Placental pericyte (primary cell): ENCODE data around the gene NXPE3. TPM values are rescaled to one million over a fixed set of nuclear protein-coding genes. Genes with fewer than 3 reads are reported as not detected.

Source experiments
- total RNA-seq: library from RNA; depleted of rRNA; stranded (reverse); fragments of >200 nt; gene quantifications from 2 replicates; pipeline ENCODE4 v1.2.3, GENCODE V29; 2012

NXPE3 gene
- 10.9 and 16.8 TPM in 2 replicates for total RNA-seq

DNA sequence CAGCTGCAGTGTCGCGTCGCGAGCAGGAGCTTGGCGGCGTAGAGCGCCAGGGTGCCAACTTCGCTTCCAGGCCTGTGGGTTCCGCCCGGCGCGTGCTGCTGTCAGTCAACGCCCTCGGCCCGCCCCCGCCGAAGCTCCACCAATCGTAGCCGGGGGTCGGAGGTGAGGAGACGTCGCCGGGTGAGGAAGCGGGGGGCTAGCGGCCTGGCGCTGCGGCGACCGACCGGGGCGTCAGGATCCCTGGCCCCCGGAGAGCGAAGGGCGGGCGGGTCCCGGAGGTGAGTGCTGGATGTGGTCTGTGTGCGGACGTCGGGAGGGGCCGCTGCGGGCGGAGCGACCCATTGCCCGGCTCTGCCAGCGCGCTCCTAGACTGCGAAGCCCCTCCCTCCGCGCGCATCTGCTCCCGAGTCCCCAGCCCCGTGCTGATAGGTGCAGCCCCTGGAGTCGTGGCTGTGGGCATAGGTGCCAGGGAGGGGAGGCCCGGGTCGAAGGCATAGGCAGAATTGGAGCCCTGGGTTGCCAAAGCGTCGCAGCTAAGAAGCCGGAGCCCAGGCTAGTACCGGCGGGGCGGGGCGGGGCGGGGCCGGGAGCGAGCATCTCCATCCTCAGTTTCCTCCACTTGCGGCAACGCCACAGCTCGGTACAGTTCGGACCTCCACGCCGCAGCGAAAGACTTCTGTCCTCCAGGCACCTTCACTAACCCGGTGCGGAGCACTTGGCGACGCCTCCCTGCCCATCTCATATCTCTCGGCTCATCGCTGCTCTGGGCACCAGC, at the start of gene NXPE3:
Gene NXPE3, plus strand, starts transcription at position 165 of the 775 bp plus-strand sequence. CDS start 6,386 bp downstream, outside the sequence.

DNA sequence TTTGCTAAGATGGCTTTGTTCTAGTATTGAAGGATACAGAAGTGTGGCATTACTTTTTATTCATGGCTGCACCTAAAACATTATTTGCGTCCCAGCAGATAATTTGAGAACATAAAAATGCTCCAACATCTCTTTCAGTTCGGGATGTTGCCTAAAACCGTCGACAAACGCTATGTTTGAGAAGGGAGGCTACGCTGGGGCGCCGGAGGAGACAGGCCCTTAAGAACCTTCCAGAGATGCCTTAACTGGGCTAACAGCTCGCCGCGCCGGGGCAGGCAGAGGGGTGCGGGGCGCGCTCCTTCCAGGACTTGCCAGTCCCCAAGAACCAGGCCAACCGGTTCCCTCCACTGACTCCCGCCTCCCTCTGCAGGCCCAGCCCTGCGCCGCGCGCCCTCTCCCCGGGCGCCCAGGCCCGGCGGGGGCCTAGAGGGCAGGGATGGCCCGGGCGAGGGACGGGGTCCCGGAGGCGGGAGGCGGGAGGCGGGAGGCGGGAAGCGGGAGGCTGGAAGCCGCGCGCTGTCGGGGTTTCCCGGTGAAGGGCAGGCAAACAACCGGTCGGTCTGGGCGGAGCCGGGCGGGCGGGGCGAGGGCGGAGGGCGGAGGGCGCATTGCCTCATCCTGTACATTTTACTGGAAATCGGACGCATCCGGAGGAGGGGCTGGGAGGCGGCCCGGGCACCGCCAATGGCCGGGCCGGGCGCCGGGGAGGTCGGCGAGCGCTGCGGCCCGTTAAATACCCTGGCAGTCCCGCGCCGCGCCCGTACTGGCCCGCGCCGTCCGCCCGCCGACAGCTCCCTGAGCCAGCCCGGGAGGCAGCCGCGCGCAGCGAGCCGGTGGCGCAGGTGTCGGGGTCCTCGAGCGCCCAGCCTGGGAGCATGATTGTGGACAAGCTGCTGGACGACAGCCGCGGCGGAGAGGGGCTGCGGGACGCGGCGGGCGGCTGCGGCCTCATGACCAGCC, 70.0 kb downstream of the NXPE3 start, which contains the start of gene NFKBIZ:
Gene NFKBIZ, plus strand, starts transcription at position 761 of the 960 bp plus-strand sequence. Its CDS starts 115 bp downstream, at position 876.

Other genes starting within 250 kb of the NXPE3 start
- 17.7 and 27.6 TPM in 2 replicates for gene TRMT10C, start 217.3 kb upstream of the NXPE3 start, total RNA-seq
- 82.7 and 85.8 TPM in 2 replicates for gene PCNP, start 205.0 kb upstream of the NXPE3 start, total RNA-seq
- 18.8 and 30.4 TPM in 2 replicates for gene ZBTB11, start 102.1 kb upstream of the NXPE3 start, total RNA-seq
- gene RPL24, start 92.5 kb upstream of the NXPE3 start, total RNA-seq, result 1,135 and 1,308 TPM in 2 replicates
- 8.3 and 24.6 TPM in 2 replicates for gene CEP97, start 54.6 kb upstream of the NXPE3 start, total RNA-seq
- 90.3 and 165 TPM in 2 replicates for gene NFKBIZ, start 70.3 kb downstream of the NXPE3 start, total RNA-seq